Stimulated activated CD8-positive, alpha-beta memory T cell treated with anti-CD3 and anti-CD28 coated beads, Interleukin-2, amount 100 ng/mL, for 48 hours (primary cell): ENCODE data around the gene SCG3.

Experiments used
- DNase-seq, 2 donors: peaks; one replicate each; pipeline ENCODE4 v3.0.0-alpha.2; 2020; ENCODE audit warnings: low read depth in 2 of 2

SCG3 gene

GRCh38 chr15:51758645-51759044 is 77.3 kb downstream of the SCG3 start:
- no peak for DNase-seq

DNA sequence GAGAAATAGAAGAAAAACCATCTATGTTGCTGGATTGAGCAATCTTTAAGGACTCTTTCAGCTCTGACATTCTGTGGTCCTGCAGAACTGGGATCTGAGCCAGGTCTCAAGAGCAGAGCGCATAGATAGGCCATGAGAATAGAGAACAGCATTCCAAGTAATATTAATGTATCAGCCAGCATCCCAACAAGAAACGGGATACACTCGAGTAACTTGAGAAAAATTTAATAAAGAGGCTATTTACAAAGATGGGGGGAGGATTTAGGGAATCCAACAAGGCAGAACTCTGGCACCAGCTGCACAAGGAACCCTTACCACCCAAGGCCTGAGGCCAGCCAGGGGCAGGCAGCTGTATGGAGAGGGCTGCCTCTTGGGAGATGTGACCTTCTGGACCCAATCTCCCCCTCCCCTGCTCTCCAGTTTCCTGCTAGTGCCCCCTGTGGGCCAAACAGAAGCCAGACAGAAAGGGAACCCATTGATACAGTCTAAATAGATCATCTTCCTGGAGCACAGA is 78.3 kb downstream of the SCG3 start:
- no peak for DNase-seq

DNA sequence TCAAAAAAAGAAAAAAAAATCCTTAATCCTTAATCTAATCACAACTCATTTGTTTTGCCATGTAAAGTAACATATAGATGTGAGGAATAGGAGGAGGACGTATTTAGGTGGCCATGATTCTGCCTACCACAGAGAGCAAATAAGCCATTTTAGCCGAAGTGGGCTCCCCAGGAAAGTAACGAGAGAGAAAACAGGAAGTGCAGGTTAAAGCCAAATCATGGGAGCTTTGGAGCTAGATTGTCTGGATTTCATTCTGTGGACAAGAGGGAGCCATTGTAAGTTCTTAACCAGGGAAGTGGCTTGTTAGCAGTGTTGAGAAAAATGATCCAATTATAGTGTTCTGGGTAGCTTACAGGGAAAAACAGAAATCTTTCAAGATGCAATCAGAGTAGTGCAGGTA is 79.5 kb downstream of the SCG3 start:
- DNase-seq, result no peak

GRCh38 chr15:51765751-51766150 is 84.4 kb downstream of the SCG3 start:
- no peak for DNase-seq

DNA sequence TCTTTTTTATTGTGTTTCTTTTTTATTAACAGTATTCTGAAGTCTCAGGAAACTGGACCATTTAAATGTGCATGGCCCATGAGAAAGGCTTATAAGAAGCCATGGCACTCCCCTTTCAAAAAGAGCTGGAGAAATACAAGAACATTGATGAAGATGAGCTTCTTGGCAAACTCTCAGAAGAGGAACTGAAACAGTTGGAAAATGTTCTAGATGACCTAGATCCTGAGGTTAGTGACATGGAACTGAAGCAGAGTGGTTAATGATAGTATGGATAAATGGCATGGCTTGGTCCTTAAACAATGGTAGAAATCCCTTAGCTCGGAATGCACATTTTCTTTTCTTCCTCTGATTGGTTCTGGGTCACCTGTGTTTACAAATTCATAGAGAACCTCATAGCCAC is 85.0 kb downstream of the SCG3 start:
- DNase-seq, result no peak

- DNase-seq, result no peak
These were observed 86.7 kb downstream of the SCG3 start for GRCh38 chr15:51768018-51768417.
